SK-N-SH treated with all-trans-retinoic acid at 6 μM for 48 hours (cell line): Measurements from ENCODE around the gene POLR2H.

Source experiments
- ATAC-seq: fragments of 200-7000 bp; cut with Tn5 transposase; 3 replicates; pipeline ENCODE4 v1.9.1; 2020; ENCODE audit warnings: mild to moderate bottlenecking, moderate library complexity
- ARNTL ChIP-seq: fragments of 450-650 bp; formaldehyde crosslinking; IDR thresholded peaks from 2 replicates; pipeline ENCODE4 v1.5.0; 2020; ENCODE audit warnings: low read depth, mild to moderate bottlenecking, moderate library complexity, borderline replicate concordance
- BACH2 ChIP-seq: fragments of 250-450 bp; sonication (Bioruptor Pico); IDR thresholded peaks from 2 replicates; pipeline ENCODE4 v1.9.0; 2021; ENCODE audit warnings: mild to moderate bottlenecking, borderline replicate concordance
- CREB5 ChIP-seq: fragments of 250-450 bp; sonication (Bioruptor Pico); IDR thresholded peaks from 2 replicates; pipeline ENCODE4 v1.5.1; 2020; ENCODE audit warnings: low read depth, mild to moderate bottlenecking, moderate library complexity
- CSDC2 ChIP-seq: fragments of 250-450 bp; sonication (Bioruptor Pico); IDR thresholded peaks from 2 replicates; pipeline ENCODE4 v1.5.0; 2020; ENCODE audit warnings: mild to moderate bottlenecking, moderate library complexity
- CSRNP3 ChIP-seq: fragments of 250-450 bp; sonication (Bioruptor Pico); IDR thresholded peaks from 2 replicates; pipeline ENCODE4 v1.5.1; 2021; ENCODE audit warnings: mild to moderate bottlenecking, moderate library complexity
- ESRRG ChIP-seq: fragments of 250-450 bp; sonication (Bioruptor Pico); IDR thresholded peaks from 2 replicates; pipeline ENCODE4 v1.6.1; 2021; ENCODE audit warnings: mild to moderate bottlenecking
- GLIS3 ChIP-seq: fragments of 250-450 bp; sonication (Bioruptor Pico); IDR thresholded peaks from 2 replicates; pipeline ENCODE4 v1.5.0; 2020; ENCODE audit warnings: mild to moderate bottlenecking, moderate library complexity
- ISL1 ChIP-seq: fragments of 250-450 bp; sonication (Bioruptor Pico); IDR thresholded peaks from 2 replicates; pipeline ENCODE4 v2.1.2; 2022; ENCODE audit warnings: mild to moderate bottlenecking, moderate library complexity
- POU6F1 ChIP-seq: fragments of 250-450 bp; sonication (Bioruptor Pico); IDR thresholded peaks from 2 replicates; pipeline ENCODE4 v1.8.0; 2021; ENCODE audit warnings: low read depth, mild to moderate bottlenecking, moderate library complexity, borderline replicate concordance
- PPARA ChIP-seq: fragments of 250-450 bp; sonication (Bioruptor Pico); IDR thresholded peaks from 2 replicates; pipeline ENCODE4 v1.5.0; 2020; ENCODE audit warnings: mild to moderate bottlenecking, borderline replicate concordance
- RARB ChIP-seq: fragments of 250-450 bp; sonication (Bioruptor Pico); IDR thresholded peaks from 2 replicates; pipeline ENCODE4 v1.8.0; 2021; ENCODE audit warnings: mild to moderate bottlenecking, moderate library complexity
- SNAI2 ChIP-seq: fragments of 250-450 bp; sonication (Bioruptor Pico); IDR thresholded peaks from 2 replicates; pipeline ENCODE4 v1.5.0; 2020; ENCODE audit warnings: mild to moderate bottlenecking, moderate library complexity
- TCF4 ChIP-seq: fragments of 250-450 bp; sonication (Bioruptor Pico); IDR thresholded peaks from 2 replicates; pipeline ENCODE4 v1.8.0; 2021; ENCODE audit warnings: mild to moderate bottlenecking, moderate library complexity, borderline replicate concordance
- TOX ChIP-seq: fragments of 250-450 bp; sonication (Bioruptor Pico); IDR thresholded peaks from 2 replicates; pipeline ENCODE4 v1.8.0; 2021; ENCODE audit warnings: mild to moderate bottlenecking, moderate library complexity, borderline replicate concordance
- TSHZ2 ChIP-seq: fragments of 250-450 bp; sonication (Bioruptor Pico); IDR thresholded peaks from 2 replicates; pipeline ENCODE4 v1.5.0; 2020; ENCODE audit warnings: mild to moderate bottlenecking, moderate library complexity
- ZC3H10 ChIP-seq: fragments of 250-450 bp; sonication (Bioruptor Pico); IDR thresholded peaks from 2 replicates; pipeline ENCODE4 v1.5.1; 2021; ENCODE audit warnings: mild to moderate bottlenecking, moderate library complexity
- ZFP3 ChIP-seq: fragments of 250-450 bp; sonication (Bioruptor Pico); IDR thresholded peaks from 2 replicates; pipeline ENCODE4 v1.5.0; 2020; ENCODE audit warnings: mild to moderate bottlenecking, moderate library complexity
- ZFP30 ChIP-seq: fragments of 450-650 bp; formaldehyde crosslinking; IDR thresholded peaks from 2 replicates; pipeline ENCODE4 v1.5.0; 2022; ENCODE audit warnings: mild to moderate bottlenecking, moderate library complexity
- ZNF565 ChIP-seq: fragments of 450-650 bp; formaldehyde crosslinking; conservative IDR thresholded peaks from 2 replicates; pipeline ENCODE4 v1.5.0; 2020; ENCODE audit warnings: low read depth, mild to moderate bottlenecking, moderate library complexity
- ZNF70 ChIP-seq: fragments of 450-650 bp; formaldehyde crosslinking; IDR thresholded peaks from 2 replicates; pipeline ENCODE4 v1.5.0; 2020; ENCODE audit warnings: mild to moderate bottlenecking, moderate library complexity
- ZNF8 ChIP-seq: fragments of 450-650 bp; formaldehyde crosslinking; IDR thresholded peaks from 2 replicates; pipeline ENCODE4 v1.5.0; 2020; ENCODE audit warnings: mild to moderate bottlenecking, moderate library complexity
- TF ChIP-seq, protein P1 (sequence below): fragments of 250-450 bp; sonication (Bioruptor Pico); IDR thresholded peaks from 2 replicates; pipeline ENCODE4 v1.8.0; 2020; ENCODE audit warnings: mild to moderate bottlenecking, moderate library complexity, borderline replicate concordance

Gene POLR2H

GRCh38 chr3:184322731-184323487, 38.6 kb upstream of the POLR2H start:
- no peak for ATAC-seq
- TF ChIP-seq TCF4 (CRISPR knock-in tag) (no peak), ZFP30 (CRISPR knock-in tag) (no peak), GLIS3 (CRISPR knock-in tag) (no peak), BACH2 (CRISPR knock-in tag) (no peak), ZNF565 (no peak), PPARA (CRISPR knock-in tag) (no peak), ZNF70 (CRISPR knock-in tag) (no peak), ARNTL (no peak), CSRNP3 (CRISPR knock-in tag) (no peak), ESRRG (CRISPR knock-in tag) (no peak), RARB (no peak), ZFP3 (CRISPR knock-in tag) (no peak), TSHZ2 (CRISPR knock-in tag) (no peak), ZNF8 (CRISPR knock-in tag) (no peak), SNAI2 (CRISPR knock-in tag) (no peak)
- TF ChIP-seq, protein P1, sequence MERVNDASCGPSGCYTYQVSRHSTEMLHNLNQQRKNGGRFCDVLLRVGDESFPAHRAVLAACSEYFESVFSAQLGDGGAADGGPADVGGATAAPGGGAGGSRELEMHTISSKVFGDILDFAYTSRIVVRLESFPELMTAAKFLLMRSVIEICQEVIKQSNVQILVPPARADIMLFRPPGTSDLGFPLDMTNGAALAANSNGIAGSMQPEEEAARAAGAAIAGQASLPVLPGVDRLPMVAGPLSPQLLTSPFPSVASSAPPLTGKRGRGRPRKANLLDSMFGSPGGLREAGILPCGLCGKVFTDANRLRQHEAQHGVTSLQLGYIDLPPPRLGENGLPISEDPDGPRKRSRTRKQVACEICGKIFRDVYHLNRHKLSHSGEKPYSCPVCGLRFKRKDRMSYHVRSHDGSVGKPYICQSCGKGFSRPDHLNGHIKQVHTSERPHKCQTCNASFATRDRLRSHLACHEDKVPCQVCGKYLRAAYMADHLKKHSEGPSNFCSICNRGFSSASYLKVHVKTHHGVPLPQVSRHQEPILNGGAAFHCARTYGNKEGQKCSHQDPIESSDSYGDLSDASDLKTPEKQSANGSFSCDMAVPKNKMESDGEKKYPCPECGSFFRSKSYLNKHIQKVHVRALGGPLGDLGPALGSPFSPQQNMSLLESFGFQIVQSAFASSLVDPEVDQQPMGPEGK (CRISPR knock-in tag): no peak

DNA sequence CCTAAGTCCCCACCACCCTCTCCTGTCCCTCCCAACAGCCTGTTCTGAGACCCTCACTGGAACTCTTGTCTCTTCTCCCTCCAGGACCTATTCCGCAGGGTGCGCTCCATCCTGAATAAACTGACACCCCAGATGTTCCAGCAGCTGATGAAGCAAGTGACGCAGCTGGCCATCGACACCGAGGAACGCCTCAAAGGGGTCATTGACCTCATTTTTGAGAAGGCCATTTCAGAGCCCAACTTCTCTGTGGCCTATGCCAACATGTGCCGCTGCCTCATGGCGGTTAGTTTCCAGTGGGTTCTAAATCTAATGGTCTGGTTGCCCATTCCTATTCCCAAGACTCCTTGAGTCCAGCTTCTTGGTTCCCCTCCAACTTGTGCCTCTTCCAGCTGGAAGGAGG, 37.8 kb upstream of the POLR2H start:
- TF ChIP-seq CSDC2 (CRISPR knock-in tag) (no peak), ZC3H10 (CRISPR knock-in tag) (no peak), ZNF8 (CRISPR knock-in tag) (no peak), POU6F1 (CRISPR knock-in tag) (no peak), CREB5 (no peak), TOX (CRISPR knock-in tag) (no peak), TSHZ2 (CRISPR knock-in tag) (no peak), ZFP30 (CRISPR knock-in tag) (no peak), BACH2 (CRISPR knock-in tag) (no peak), RARB (no peak), SNAI2 (CRISPR knock-in tag) (no peak), ZFP3 (CRISPR knock-in tag) (no peak), ESRRG (CRISPR knock-in tag) (no peak), ARNTL (no peak), ISL1 (CRISPR knock-in tag) (no peak)
- no peak for ATAC-seq
